ENCODE data around the gene ZNF165. TPM values are rescaled to one million over a fixed set of nuclear protein-coding genes. Genes with fewer than 3 reads are reported as not detected.

The ZNF165 gene
- total and polyA plus RNA-seq, 2 of the 13 experiments (the other 11 are each of a cell fraction or from before 2014, with no cell fraction given): 0.58 to 8.6 TPM

GRCh38 chr6:28104392-28105244 lies 24.2 kb downstream of the ZNF165 start (continued):
- no peak for TF ChIP-seq ZBTB25 (CRISPR knock-in tag; IDR thresholded peaks at IDR 0.05)
- TF ChIP-seq ZNF558 (CRISPR knock-in tag; IDR thresholded peaks at IDR 0.05; ENCODE audit: borderline replicate concordance): no peak
- no peak for TF ChIP-seq MNT (IDR thresholded peaks at IDR 0.05)
- TF ChIP-seq SIN3B (IDR thresholded peaks at IDR 0.05; ENCODE audit: low read length): peak; percentile 44; the same call in 1 of the 2 replicates
- TF ChIP-seq IKZF1 (IDR thresholded peaks at IDR 0.05): no peak
- 0 out of 2 replicates have a peak, but pooled peaks have one; percentile 1 for TF ChIP-seq USF2 (IDR thresholded peaks at IDR 0.05; ENCODE audit: low read depth, low read length)
- no peak for TF ChIP-seq USF2 (CRISPR knock-in tag; IDR thresholded peaks at IDR 0.05; ENCODE audit: borderline replicate concordance)
- peak; percentile 77; the same call in 1 of the 2 replicates for TF ChIP-seq RELA (CRISPR knock-in tag; IDR thresholded peaks at IDR 0.05)
- no peak for TF ChIP-seq ZFYVE20 (CRISPR knock-in tag; IDR thresholded peaks at IDR 0.05; ENCODE audit: borderline replicate concordance, low read depth)
- peak; percentile 87 for TF ChIP-seq BORCS8-MEF2B (CRISPR knock-in tag; IDR thresholded peaks at IDR 0.05)
- no peak for TF ChIP-seq CENPBD1 (CRISPR knock-in tag; IDR thresholded peaks at IDR 0.05; ENCODE audit: borderline replicate concordance, low read depth)
- peak; percentile 76 for TF ChIP-seq MXD3 (CRISPR knock-in tag; IDR thresholded peaks at IDR 0.05)
- TF ChIP-seq ZNF543 (CRISPR knock-in tag; IDR thresholded peaks at IDR 0.05): peak; percentile 76
- peak; percentile 88; the same call in 1 of the 2 replicates for TF ChIP-seq MTF2 (CRISPR knock-in tag; IDR thresholded peaks at IDR 0.05; ENCODE audit: borderline replicate concordance)
- TF ChIP-seq ZNF510 (CRISPR knock-in tag; IDR thresholded peaks at IDR 0.05; ENCODE audit: low read depth): peak; percentile 90; the same call in 1 of the 2 replicates
- TF ChIP-seq ZNF138 (CRISPR knock-in tag; IDR thresholded peaks at IDR 0.05; ENCODE audit: low read depth): peak; percentile 94
- TF ChIP-seq ZNF703 (CRISPR knock-in tag; IDR thresholded peaks at IDR 0.05; ENCODE audit: borderline replicate concordance): peak; percentile 29; the same call in 1 of the 2 replicates
- no peak for TF ChIP-seq ZNF639 (CRISPR knock-in tag; conservative IDR thresholded peaks at IDR 0.05)
- no peak for TF ChIP-seq ZNF709 (CRISPR knock-in tag; IDR thresholded peaks at IDR 0.05)
- TF ChIP-seq ZNF333 (CRISPR knock-in tag; IDR thresholded peaks at IDR 0.05; ENCODE audit: borderline replicate concordance): 0 out of 2 replicates have a peak, but pooled peaks have one; percentile 90
- peak; percentile 54; the same call in 1 of the 3 replicates for TF ChIP-seq MXI1 (IDR thresholded peaks at IDR 0.05; ENCODE audit: borderline replicate concordance, low read depth, low read length)
- no peak for TF ChIP-seq ZKSCAN1 (IDR thresholded peaks at IDR 0.05; ENCODE audit: low read length)
- TF ChIP-seq KLF12 (CRISPR knock-in tag; IDR thresholded peaks at IDR 0.05; ENCODE audit: borderline replicate concordance): peak; percentile 91

All from HepG2 (cell line).